WTC11 (cell line): ENCODE results near the gene SGSH. TPM values are rescaled to one million over a fixed set of nuclear protein-coding genes. Genes with fewer than 3 reads are reported as not detected.

Source experiments
- ATAC-seq: fragments of 200-7000 bp; cut with Tn5 transposase; 2 replicates; pipeline ENCODE4 v1.10.0; 2021; ENCODE audit warnings: mild to moderate bottlenecking, moderate library complexity
- CTCF ChIA-PET: fragments of 300-600 bp; sonication (Branson Sonifier 250); formaldehyde crosslinking; loops from one replicate; lab custom pipeline; 2021; ENCODE audit warnings: antibody characterized with exemption; lab: Charles Lee
- POLR2A ChIA-PET: fragments of 350-600 bp; sonication (Branson Sonifier 250); formaldehyde crosslinking; loops from one replicate; lab custom pipeline; 2021; ENCODE audit warnings: antibody characterized with exemption; lab: Charles Lee
- DNase-seq: peaks from one replicate; pipeline ENCODE4 v3.0.0; 2021; ENCODE audit warnings: low spot score
- H3K27ac Mint-ChIP-seq: 2 replicates; pipeline ENCODE4 v1.8.0; 2021; ENCODE audit warnings: mixed read lengths
- H3K27me3 Mint-ChIP-seq: 2 replicates; pipeline ENCODE4 v1.8.0; 2021; ENCODE audit warnings: low read depth, mild to moderate bottlenecking, moderate library complexity, mixed read lengths
- H3K36me3 Mint-ChIP-seq: 2 replicates; pipeline ENCODE4 v1.8.0; 2021; ENCODE audit warnings: mixed read lengths
- H3K4me1 Mint-ChIP-seq: 2 replicates; pipeline ENCODE4 v1.8.0; 2022; ENCODE audit warnings: mixed read lengths
- H3K4me3 Mint-ChIP-seq: 2 replicates; pipeline ENCODE4 v1.8.0; 2021; ENCODE audit warnings: mild to moderate bottlenecking, moderate library complexity, mixed read lengths
- H3K9me3 Mint-ChIP-seq: 2 replicates; pipeline ENCODE4 v1.8.0; 2021; ENCODE audit warnings: mixed read lengths
- ATF6 ChIP-seq: sonication (generic); formaldehyde crosslinking; IDR thresholded peaks from 2 replicates; pipeline ENCODE4 v1.8.1; 2023; ENCODE audit warnings: mild to moderate bottlenecking, missing genetic modification reagents
- E2F1 ChIP-seq: sonication (generic); formaldehyde crosslinking; IDR thresholded peaks from 2 replicates; pipeline ENCODE4 v1.8.0; 2022; ENCODE audit warnings: mild to moderate bottlenecking, missing genetic modification reagents
- ERG ChIP-seq: fragments of 250-450 bp; sonication (Bioruptor Pico); IDR thresholded peaks from 2 replicates; pipeline ENCODE4 v1.8.0; 2021; ENCODE audit warnings: mild to moderate bottlenecking
- GRHL2 ChIP-seq: fragments of 250-450 bp; sonication (Bioruptor Pico); IDR thresholded peaks from 2 replicates; pipeline ENCODE4 v1.8.0; 2022; ENCODE audit warnings: mild to moderate bottlenecking, moderate library complexity; ENCODE audit not compliant: insufficient replicate concordance, severe bottlenecking
- GTF2I ChIP-seq: fragments of 250-450 bp; sonication (Bioruptor Pico); conservative IDR thresholded peaks from 2 replicates; pipeline ENCODE4 v1.4.0; 2021; ENCODE audit warnings: mild to moderate bottlenecking
- IRF2 ChIP-seq: sonication (generic); formaldehyde crosslinking; IDR thresholded peaks from 2 replicates; pipeline ENCODE4 v1.8.0; 2022; ENCODE audit warnings: low read depth, missing genetic modification reagents, borderline replicate concordance
- KAT7 ChIP-seq: sonication (generic); formaldehyde crosslinking; IDR thresholded peaks from 2 replicates; pipeline ENCODE4 v1.8.1; 2023; ENCODE audit warnings: missing genetic modification reagents, mild to moderate bottlenecking, borderline replicate concordance
- PRRX2 ChIP-seq: fragments of 250-450 bp; sonication (Bioruptor Pico); IDR thresholded peaks from 2 replicates; pipeline ENCODE4 v1.8.0; 2021; ENCODE audit warnings: mild to moderate bottlenecking
- SMAD4 ChIP-seq: sonication (generic); formaldehyde crosslinking; IDR thresholded peaks from 2 replicates; pipeline ENCODE4 v1.8.0; 2022; ENCODE audit warnings: mild to moderate bottlenecking, missing genetic modification reagents
- SOX15 ChIP-seq: fragments of 250-450 bp; sonication (Bioruptor Pico); IDR thresholded peaks from 2 replicates; pipeline ENCODE4 v1.9.0; 2021; ENCODE audit warnings: mild to moderate bottlenecking
- USF1 ChIP-seq: sonication (generic); formaldehyde crosslinking; IDR thresholded peaks from 2 replicates; pipeline ENCODE4 v1.8.0; 2022; ENCODE audit warnings: mild to moderate bottlenecking, missing genetic modification reagents
- USF2 ChIP-seq: sonication (generic); formaldehyde crosslinking; IDR thresholded peaks from 2 replicates; pipeline ENCODE4 v1.8.1; 2023; ENCODE audit warnings: mild to moderate bottlenecking, missing genetic modification reagents, moderate library complexity
- ZNF396 ChIP-seq: fragments of 250-450 bp; sonication (Bioruptor Pico); IDR thresholded peaks from 2 replicates; pipeline ENCODE4 v1.8.0; 2021; ENCODE audit warnings: mild to moderate bottlenecking, moderate library complexity, borderline replicate concordance
- ZNF532 ChIP-seq: fragments of 250-450 bp; sonication (Bioruptor Pico); IDR thresholded peaks from 2 replicates; pipeline ENCODE4 v1.9.0; 2021; ENCODE audit warnings: mild to moderate bottlenecking, borderline replicate concordance
- total RNA-seq: library from RNA; stranded (reverse); gene quantifications from 3 replicates; pipeline ENCODE4 v1.2.3, GENCODE V29; 2021

The SGSH gene
- total RNA-seq, 1 experiment from 2014 or later = 27.7 TPM

GRCh38 chr17:80265205-80266068, 45.3 kb upstream of the SGSH start:
- ATAC-seq (no peak), DNase-seq (no peak)
- ChIA-PET CTCF (interaction anchor here (0.6 kb wide), 1 partner anchor 114 kb away, joined by 3 read pairs; no protein-coding TSS in a partner anchor), POLR2A (no interaction called here)
- Mint-ChIP-seq H3K27me3 (no peaks in the 10 kb centered on the region), H3K4me1 (peaks cover 33% of the 10 kb centered on the region), H3K4me3 (no peak overlapping the region), H3K36me3 (peaks cover 27% of the 10 kb centered on the region), H3K9me3 (no peaks in the 10 kb centered on the region), H3K27ac (peak overlapping the region; percentile 40)
- no peak for TF ChIP-seq ERG

GRCh38 chr17:80264205-80265075, 44.3 kb upstream of the SGSH start:
- ChIA-PET POLR2A (interaction anchor here (0.6 to 1.4 kb wide), 2 partner anchors 9 to 721 kb away, joined by 3 to 4 read pairs; no protein-coding TSS in a partner anchor), CTCF (interaction anchor here (0.6 kb wide), 2 partner anchors 113 to 1553 kb away, joined by 3 read pairs; no protein-coding TSS in a partner anchor)
- peaks cover 38% of the 10 kb centered on the region for H3K4me1 Mint-ChIP-seq
- H3K27ac Mint-ChIP-seq = peak overlapping the region; percentile 82
- ATAC-seq (no peak), DNase-seq (no peak)
- no peaks in the 10 kb centered on the region for H3K27me3 Mint-ChIP-seq
- no peak overlapping the region for H3K4me3 Mint-ChIP-seq
- no peaks in the 10 kb centered on the region for H3K9me3 Mint-ChIP-seq
- TF ChIP-seq GTF2I (CRISPR knock-in tag) = peak; percentile 60; the same call in 1 of the 2 replicates
- no peak for TF ChIP-seq SOX15 (CRISPR knock-in tag)
- TF ChIP-seq ATF6 (CRISPR knock-in tag) = no peak
- no peak for TF ChIP-seq IRF2 (CRISPR knock-in tag)
- H3K36me3 Mint-ChIP-seq = peaks cover 27% of the 10 kb centered on the region

- no peaks in the 10 kb centered on the region for H3K27me3 Mint-ChIP-seq
- no peak overlapping the region for H3K4me3 Mint-ChIP-seq
- no peak for DNase-seq
- POLR2A ChIA-PET = interaction anchor here (1.4 kb wide), 1 partner anchor 10 kb away, joined by 4 read pairs; no protein-coding TSS in a partner anchor
- no peaks in the 10 kb centered on the region for H3K9me3 Mint-ChIP-seq
- peaks cover 27% of the 10 kb centered on the region for H3K36me3 Mint-ChIP-seq
- ATAC-seq = peak; percentile 7
- H3K4me1 Mint-ChIP-seq = peaks cover 45% of the 10 kb centered on the region
- peak overlapping the region; percentile 82 for H3K27ac Mint-ChIP-seq
- CTCF ChIA-PET = interaction anchor here (0.6 to 2.3 kb wide), 3 partner anchors 67 to 1554 kb away, joined by 3 to 9 read pairs (median 6); no protein-coding TSS in a partner anchor
- TF ChIP-seq E2F1 (CRISPR knock-in tag) = no peak
- peak; percentile 67 for TF ChIP-seq USF1 (CRISPR knock-in tag)
- no peak for TF ChIP-seq ZNF396 (CRISPR knock-in tag)
- no peak for TF ChIP-seq SMAD4 (CRISPR knock-in tag)
- peak; percentile 80 for TF ChIP-seq USF2 (CRISPR knock-in tag)
- TF ChIP-seq GTF2I (CRISPR knock-in tag) = no peak
- no peak for TF ChIP-seq PRRX2 (CRISPR knock-in tag)
- no peak for TF ChIP-seq IRF2 (CRISPR knock-in tag)
- no peak for TF ChIP-seq ZNF532 (CRISPR knock-in tag)
- TF ChIP-seq KAT7 (CRISPR knock-in tag) = no peak
- no peak for TF ChIP-seq GRHL2 (CRISPR knock-in tag)
These were observed 43.4 kb upstream of the SGSH start for GRCh38 chr17:80263253-80264204.
